Measurements from ENCODE around the gene RBPJ.

RBPJ gene

GRCh38 chr4:26441102-26441501 is 120.3 kb downstream of the RBPJ start:
- no peak for DNase-seq
- in situ Hi-C loops (cut with MboI; ENCODE audit: low pct_unique_long_range_greater_than_20kb, low sequenced_read_pairs): no loop called here

GRCh38 chr4:26441771-26442170 is 121.0 kb downstream of the RBPJ start:
- in situ Hi-C loops (cut with MboI; ENCODE audit: low pct_unique_long_range_greater_than_20kb, low sequenced_read_pairs): no loop called here
- no peak for DNase-seq

- in situ Hi-C loops (cut with MboI; ENCODE audit: low pct_unique_long_range_greater_than_20kb, low sequenced_read_pairs): no loop called here
- peak; percentile 13 for DNase-seq
Observed at GRCh38 chr4:26447378-26447777, 126.6 kb downstream of the RBPJ start.

GRCh38 chr4:26450418-26450817 is 129.6 kb downstream of the RBPJ start:
- in situ Hi-C loops (cut with MboI; ENCODE audit: low pct_unique_long_range_greater_than_20kb, low sequenced_read_pairs): loop anchor here (25.0 kb wide), 1 partner anchor 587 kb away; no protein-coding TSS in a partner anchor
- DNase-seq: no peak

GRCh38 chr4:26451597-26451996 is 130.8 kb downstream of the RBPJ start:
- no peak for DNase-seq
- in situ Hi-C loops (cut with MboI; ENCODE audit: low pct_unique_long_range_greater_than_20kb, low sequenced_read_pairs): loop anchor here (25.0 kb wide), 1 partner anchor 586 kb away; no protein-coding TSS in a partner anchor

- in situ Hi-C loops (cut with MboI; ENCODE audit: low pct_unique_long_range_greater_than_20kb, low sequenced_read_pairs): loop anchor here (25.0 kb wide), 1 partner anchor 584 kb away; no protein-coding TSS in a partner anchor
- DNase-seq: no peak
Observed at GRCh38 chr4:26452565-26453531, 132.0 kb downstream of the RBPJ start.

GRCh38 chr4:26454961-26455360 is 134.1 kb downstream of the RBPJ start:
- in situ Hi-C loops (cut with MboI; ENCODE audit: low pct_unique_long_range_greater_than_20kb, low sequenced_read_pairs): loop anchor here (25.0 kb wide), 1 partner anchor 582 kb away; no protein-coding TSS in a partner anchor
- no peak for DNase-seq

GRCh38 chr4:26455571-26455970 is 134.8 kb downstream of the RBPJ start:
- no peak for DNase-seq
- in situ Hi-C loops (cut with MboI; ENCODE audit: low pct_unique_long_range_greater_than_20kb, low sequenced_read_pairs): loop anchor here (25.0 kb wide), 1 partner anchor 582 kb away; no protein-coding TSS in a partner anchor

GRCh38 chr4:26457412-26457811 is 136.6 kb downstream of the RBPJ start:
- in situ Hi-C loops (cut with MboI; ENCODE audit: low pct_unique_long_range_greater_than_20kb, low sequenced_read_pairs): loop anchor here (25.0 kb wide), 1 partner anchor 580 kb away; no protein-coding TSS in a partner anchor
- no peak for DNase-seq

- peak; percentile 15 for DNase-seq
- in situ Hi-C loops (cut with MboI; ENCODE audit: low pct_unique_long_range_greater_than_20kb, low sequenced_read_pairs): loop anchor here (25.0 kb wide), 1 partner anchor 579 kb away; no protein-coding TSS in a partner anchor
Observed at GRCh38 chr4:26458157-26458561, 137.3 kb downstream of the RBPJ start.

- DNase-seq: peak; percentile 46
- in situ Hi-C loops (cut with MboI; ENCODE audit: low pct_unique_long_range_greater_than_20kb, low sequenced_read_pairs): loop anchor here (25.0 kb wide), 1 partner anchor 578 kb away; no protein-coding TSS in a partner anchor
Observed at GRCh38 chr4:26459054-26459755, 138.4 kb downstream of the RBPJ start.

GRCh38 chr4:26459756-26460530 is 139.1 kb downstream of the RBPJ start:
- in situ Hi-C loops (cut with MboI; ENCODE audit: low pct_unique_long_range_greater_than_20kb, low sequenced_read_pairs): loop anchor here (25.0 kb wide), 1 partner anchor 577 kb away; no protein-coding TSS in a partner anchor

GRCh38 chr4:26462874-26463273 is 142.1 kb downstream of the RBPJ start:
- in situ Hi-C loops (cut with MboI; ENCODE audit: low pct_unique_long_range_greater_than_20kb, low sequenced_read_pairs): loop anchor here (25.0 kb wide), 1 partner anchor 574 kb away; no protein-coding TSS in a partner anchor
- DNase-seq: no peak

More at GRCh38 chr4:26459756-26460530, 139.1 kb downstream of the RBPJ start:
- no peak for DNase-seq

GRCh38 chr4:26463386-26463785 is 142.6 kb downstream of the RBPJ start:
- no peak for DNase-seq
- in situ Hi-C loops (cut with MboI; ENCODE audit: low pct_unique_long_range_greater_than_20kb, low sequenced_read_pairs): loop anchor here (25.0 kb wide), 1 partner anchor 574 kb away; no protein-coding TSS in a partner anchor

GRCh38 chr4:26464420-26465095 is 143.7 kb downstream of the RBPJ start:
- no peak for DNase-seq
- in situ Hi-C loops (cut with MboI; ENCODE audit: low pct_unique_long_range_greater_than_20kb, low sequenced_read_pairs): loop anchor here (25.0 kb wide), 1 partner anchor 573 kb away; no protein-coding TSS in a partner anchor

- in situ Hi-C loops (cut with MboI; ENCODE audit: low pct_unique_long_range_greater_than_20kb, low sequenced_read_pairs): loop anchor here (25.0 kb wide), 1 partner anchor 571 kb away; no protein-coding TSS in a partner anchor
- no peak for DNase-seq
Observed at GRCh38 chr4:26466578-26467270, 145.9 kb downstream of the RBPJ start.

- in situ Hi-C loops (cut with MboI; ENCODE audit: low pct_unique_long_range_greater_than_20kb, low sequenced_read_pairs): loop anchor here (25.0 kb wide), 1 partner anchor 570 kb away; no protein-coding TSS in a partner anchor
- DNase-seq: no peak
Observed at GRCh38 chr4:26467724-26468123, 146.9 kb downstream of the RBPJ start.

Measured in KBM-7 (cell line).